Prostate gland (tissue), 1 donor: ENCODE data around the gene YBX1.

Experiments
- POLR2A ChIP-seq: fragments of 450-650 bp; IDR thresholded peaks from one replicate; pipeline ENCODE4 v1.6.1; 2016; ENCODE audit warnings: antibody characterized with exemption, mild to moderate bottlenecking
- POLR2AphosphoS5 ChIP-seq: sonication (generic); formaldehyde crosslinking; IDR thresholded peaks from one replicate; pipeline ENCODE4 v1.6.1; 2017; ENCODE audit warnings: antibody characterized with exemption

GRCh38 chr1:42735056-42735455, 52.8 kb downstream of the YBX1 start:
- TF ChIP-seq POLR2A (no peak), POLR2AphosphoS5 (no peak)
